Measurements from ENCODE around the gene JAKMIP1. TPM values are rescaled to one million over a fixed set of nuclear protein-coding genes. Genes with fewer than 3 reads are reported as not detected.

The JAKMIP1 gene
- total RNA-seq, 2 experiments from 2014 or later = 4.0 to 5.1 TPM

GRCh38 chr4:6069845-6070709 is 130.3 kb downstream of the JAKMIP1 start:
- DNase-seq (ENCODE audit: low spot score) = no peak
- no peak overlapping the region for H3K4me3 ChIP-seq (ENCODE audit: low read depth, low read length, poor library complexity, severe bottlenecking)

DNA sequence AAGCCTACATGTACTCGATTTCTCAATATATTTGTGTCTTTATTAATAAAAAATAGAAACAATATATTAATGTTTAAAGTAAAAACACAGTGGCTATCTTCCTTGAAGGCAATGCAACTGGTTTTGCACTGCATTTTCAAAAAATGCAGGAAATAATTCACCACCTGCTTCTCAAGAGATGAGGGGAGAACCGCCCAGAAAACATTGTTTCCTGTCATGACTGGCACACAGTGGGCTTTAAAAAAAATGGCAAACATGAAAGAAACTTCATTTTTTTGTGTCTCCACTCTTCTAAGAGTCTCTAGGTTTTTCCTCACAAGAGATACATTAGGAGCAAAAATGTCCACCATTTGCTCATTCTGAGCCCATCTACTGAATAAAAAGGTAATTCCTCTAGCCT is 131.4 kb downstream of the JAKMIP1 start:
- ChIA-PET POLR2A (interaction anchor here (0.7 kb wide), 1 partner anchor 835 kb away, joined by 5 read pairs; no protein-coding TSS in a partner anchor), CTCF (ENCODE audit: unreplicated experiment) (no interaction called here)
- H3K27ac ChIP-seq (ENCODE audit: low read depth, low read length, poor library complexity, severe bottlenecking) = no peak overlapping the region
- H3K79me2 ChIP-seq (ENCODE audit: insufficient read depth, low read depth, low read length) = no peaks in the 10 kb centered on the region
- no peak overlapping the region for H2AFZ ChIP-seq (ENCODE audit: low read length)
- H3K4me1 ChIP-seq (ENCODE audit: insufficient read depth, low read length, poor library complexity, severe bottlenecking) = no peaks in the 10 kb centered on the region
- no peak overlapping the region for H3K4me3 ChIP-seq (ENCODE audit: low read depth, low read length, poor library complexity, severe bottlenecking)
- DNase-seq (ENCODE audit: low spot score) = no peak
- intact Hi-C loops (cut with micrococcal nuclease; ENCODE audit: unreplicated experiment) = no loop called here
- no peak overlapping the region for H3K4me2 ChIP-seq (ENCODE audit: low read length)
- H3K36me3 ChIP-seq (ENCODE audit: insufficient read depth, low read length) = no peaks in the 10 kb centered on the region
- H3K9me3 ChIP-seq (ENCODE audit: low read length) = no peaks in the 10 kb centered on the region
- no peaks in the 10 kb centered on the region for H4K20me1 ChIP-seq (ENCODE audit: insufficient read depth, low read length)
- H3K9me2 ChIP-seq (ENCODE audit: insufficient read depth, low read length) = no peaks in the 10 kb centered on the region
- TF ChIP-seq EZH2phosphoT487 (IDR thresholded peaks at IDR 0.05; ENCODE audit: borderline replicate concordance, low read depth, low read length) = no peak
- no peak for TF ChIP-seq CTCF (conservative IDR thresholded peaks at IDR 0.05; ENCODE audit: low read length)
- BruUV-seq (replicated peaks) = no TSS peak

More at GRCh38 chr4:6069845-6070709, 130.3 kb downstream of the JAKMIP1 start:
- no peaks in the 10 kb centered on the region for H4K20me1 ChIP-seq (ENCODE audit: insufficient read depth, low read length)
- TF ChIP-seq EZH2phosphoT487 (IDR thresholded peaks at IDR 0.05; ENCODE audit: borderline replicate concordance, low read depth, low read length) (no peak), CTCF (conservative IDR thresholded peaks at IDR 0.05; ENCODE audit: low read length) (no peak)
- no peaks in the 10 kb centered on the region for H3K4me1 ChIP-seq (ENCODE audit: insufficient read depth, low read length, poor library complexity, severe bottlenecking)
- no peaks in the 10 kb centered on the region for H3K36me3 ChIP-seq (ENCODE audit: insufficient read depth, low read length)
- BruUV-seq (replicated peaks) = no TSS peak
- H3K9me2 ChIP-seq (ENCODE audit: insufficient read depth, low read length) = no peaks in the 10 kb centered on the region
- intact Hi-C loops (cut with micrococcal nuclease; ENCODE audit: unreplicated experiment) = no loop called here
- H3K4me2 ChIP-seq (ENCODE audit: low read length) = no peak overlapping the region
- H3K9me3 ChIP-seq (ENCODE audit: low read length) = no peaks in the 10 kb centered on the region
- POLR2A ChIA-PET = no interaction called here
- no peak overlapping the region for H2AFZ ChIP-seq (ENCODE audit: low read length)
- H3K27ac ChIP-seq (ENCODE audit: low read depth, low read length, poor library complexity, severe bottlenecking) = no peak overlapping the region
- no peaks in the 10 kb centered on the region for H3K79me2 ChIP-seq (ENCODE audit: insufficient read depth, low read depth, low read length)
- CTCF ChIA-PET (ENCODE audit: unreplicated experiment) = no interaction called here

Measured in OCI-LY7 (cell line).